Left hindlimb (tissue), 1 donor: Measurements from ENCODE around the gene CCRL2.
"Not testable (repeated sequence)": the region's sequence is repeated elsewhere in the genome, so short reads cannot be mapped to it uniquely, and the experiment has no call there.

ENCODE experiments used
- DNase-seq: peaks from one replicate; pipeline ENCODE4 v3.0.0-alpha.2; 2018

Gene CCRL2

GRCh38 chr3:46429671-46430070, 22.6 kb downstream of the CCRL2 start:
- DNase-seq: no peak

- DNase-seq: not testable (repeated sequence)
These were observed 23.8 kb downstream of the CCRL2 start for GRCh38 chr3:46430879-46431278.

GRCh38 chr3:46431905-46432304, 24.8 kb downstream of the CCRL2 start:
- not testable (repeated sequence) for DNase-seq

GRCh38 chr3:46433118-46433517, 26.1 kb downstream of the CCRL2 start:
- not testable (repeated sequence) for DNase-seq

GRCh38 chr3:46433841-46434240, 26.8 kb downstream of the CCRL2 start:
- DNase-seq: no peak

GRCh38 chr3:46435081-46435726, 28.1 kb downstream of the CCRL2 start:
- DNase-seq: no peak

- no peak for DNase-seq
These were observed 31.8 kb downstream of the CCRL2 start for GRCh38 chr3:46438831-46439230.

- no peak for DNase-seq
These were observed 33.7 kb downstream of the CCRL2 start for GRCh38 chr3:46440531-46441294.

- no peak for DNase-seq
These were observed 35.8 kb downstream of the CCRL2 start for GRCh38 chr3:46442576-46443530.

- DNase-seq: no peak
These were observed 40.3 kb downstream of the CCRL2 start for GRCh38 chr3:46447228-46447985.

- DNase-seq: no peak
These were observed 41.7 kb downstream of the CCRL2 start for GRCh38 chr3:46448721-46449120.

GRCh38 chr3:46449755-46450552, 42.9 kb downstream of the CCRL2 start:
- DNase-seq: no peak

GRCh38 chr3:46453526-46454208, 46.6 kb downstream of the CCRL2 start:
- no peak for DNase-seq

GRCh38 chr3:46454209-46454595, 47.1 kb downstream of the CCRL2 start:
- no peak for DNase-seq

GRCh38 chr3:46454606-46455005, 47.5 kb downstream of the CCRL2 start:
- no peak for DNase-seq

- DNase-seq: no peak
These were observed 48.4 kb downstream of the CCRL2 start for GRCh38 chr3:46455231-46456115.

GRCh38 chr3:46456118-46456517, 49.1 kb downstream of the CCRL2 start:
- DNase-seq: no peak
